GM08714 (cell line): ENCODE data around the gene ZBTB8A.
"Not testable (repeated sequence)": the region's sequence is repeated elsewhere in the genome, so short reads cannot be mapped to it uniquely, and the experiment has no call there.

ENCODE experiments used
- H3K4me3 ChIP-seq: fragments of 200-500 bp; sonication (Bioruptor generic); 2 replicates; pipeline ENCODE4 v1.5.1; 2014; ENCODE audit warnings: mild to moderate bottlenecking, low read length, inconsistent platforms
- ZNF274 ChIP-seq: IDR thresholded peaks from 2 replicates; pipeline ENCODE4 v1.6.1; 2012; ENCODE audit warnings: mild to moderate bottlenecking, low read depth, low read length

The ZBTB8A gene

GRCh38 chr1:32521165-32521564, 18.1 kb upstream of the ZBTB8A start:
- no peak overlapping the region; the same call in 1 of the 2 replicates for H3K4me3 ChIP-seq
- no peak for TF ChIP-seq ZNF274

- no peak for TF ChIP-seq ZNF274
- H3K4me3 ChIP-seq, result no peak overlapping the region
Observed at GRCh38 chr1:32525053-32525452, 14.2 kb upstream of the ZBTB8A start.

- H3K4me3 ChIP-seq, result no peak overlapping the region
- TF ChIP-seq ZNF274, result no peak
Observed at GRCh38 chr1:32525661-32526444, 13.4 kb upstream of the ZBTB8A start.

GRCh38 chr1:32528550-32528949, 10.7 kb upstream of the ZBTB8A start:
- H3K4me3 ChIP-seq, result not testable (repeated sequence)

GRCh38 chr1:32533792-32534327, 5.4 kb upstream of the ZBTB8A start:
- H3K4me3 ChIP-seq, result no peak overlapping the region
- TF ChIP-seq ZNF274, result no peak

- H3K4me3 ChIP-seq, result no peak overlapping the region
- TF ChIP-seq ZNF274, result no peak
Observed at GRCh38 chr1:32536117-32536516, 3.1 kb upstream of the ZBTB8A start.

GRCh38 chr1:32536764-32537163, 2.5 kb upstream of the ZBTB8A start:
- no peak overlapping the region for H3K4me3 ChIP-seq
- TF ChIP-seq ZNF274, result no peak

- TF ChIP-seq ZNF274, result no peak
- H3K4me3 ChIP-seq, result peak overlapping the region; percentile 73
Observed at GRCh38 chr1:32539584-32540571, 651 bp downstream of the ZBTB8A start.

- TF ChIP-seq ZNF274, result no peak
- H3K4me3 ChIP-seq, result no peak overlapping the region
Observed at GRCh38 chr1:32540605-32541004, 1.4 kb downstream of the ZBTB8A start.

- TF ChIP-seq ZNF274, result no peak
- no peak overlapping the region for H3K4me3 ChIP-seq
Observed at GRCh38 chr1:32541064-32541566, 1.9 kb downstream of the ZBTB8A start.

- TF ChIP-seq ZNF274, result no peak
- no peak overlapping the region for H3K4me3 ChIP-seq
Observed at GRCh38 chr1:32546611-32547010, 7.4 kb downstream of the ZBTB8A start.

GRCh38 chr1:32549616-32550015, 10.4 kb downstream of the ZBTB8A start:
- no peak overlapping the region for H3K4me3 ChIP-seq
- no peak for TF ChIP-seq ZNF274

GRCh38 chr1:32554288-32554687, 15.1 kb downstream of the ZBTB8A start:
- no peak for TF ChIP-seq ZNF274
- no peak overlapping the region for H3K4me3 ChIP-seq

GRCh38 chr1:32557035-32557434, 17.8 kb downstream of the ZBTB8A start:
- H3K4me3 ChIP-seq, result not testable (repeated sequence)

GRCh38 chr1:32557812-32558211, 18.6 kb downstream of the ZBTB8A start:
- H3K4me3 ChIP-seq, result no peak overlapping the region

More at GRCh38 chr1:32557812-32558211, 18.6 kb downstream of the ZBTB8A start:
- no peak for TF ChIP-seq ZNF274
